GM19351 (cell line): ENCODE data around the gene RPLP1.

ENCODE experiments used
- ATAC-seq: cut with Tn5 transposase; IDR thresholded peaks from one replicate; pipeline ENCODE4 v1.9.1; 2021; ENCODE audit warnings: mild to moderate bottlenecking, moderate library complexity; ENCODE audit not compliant: unreplicated experiment

RPLP1 gene

GRCh38 chr15:69496001-69496400 is 43.4 kb downstream of the RPLP1 start:
- no peak for ATAC-seq

- no peak for ATAC-seq
Measured at GRCh38 chr15:69497076-69497475, 44.5 kb downstream of the RPLP1 start.

- ATAC-seq = no peak
Measured at GRCh38 chr15:69497667-69498066, 45.0 kb downstream of the RPLP1 start.

GRCh38 chr15:69498282-69498681 is 45.7 kb downstream of the RPLP1 start:
- ATAC-seq = no peak

- ATAC-seq = no peak
Measured at GRCh38 chr15:69498987-69499386, 46.4 kb downstream of the RPLP1 start.

- no peak for ATAC-seq
Measured at GRCh38 chr15:69499521-69500211, 47.0 kb downstream of the RPLP1 start.

GRCh38 chr15:69500339-69500738 is 47.7 kb downstream of the RPLP1 start:
- no peak for ATAC-seq

- ATAC-seq = no peak
Measured at GRCh38 chr15:69501456-69501855, 48.8 kb downstream of the RPLP1 start.

- ATAC-seq = no peak
Measured at GRCh38 chr15:69502470-69503045, 49.9 kb downstream of the RPLP1 start.

GRCh38 chr15:69504352-69505040 is 51.9 kb downstream of the RPLP1 start:
- ATAC-seq = no peak
